ACC112 (cell line): ENCODE measurements around the gene SFSWAP.
A peak's percentile ranks its signal among the peaks of the same experiment; 100 is the strongest.

Experiments
- H2AFZ ChIP-seq: fragments of 200-600 bp; sonication (generic); one replicate; pipeline ENCODE4 v1.6.0; 2017; ENCODE audit warnings: antibody characterized with exemption, low read length; ENCODE audit not compliant: unreplicated experiment
- H3K27ac ChIP-seq: fragments of 200-600 bp; sonication (generic); 2 replicates; pipeline ENCODE4 v1.5.1; 2014; ENCODE audit warnings: low read depth, mild to moderate bottlenecking, antibody characterized with exemption, low read length, moderate library complexity
- H3K27me3 ChIP-seq: fragments of 200-600 bp; sonication (generic); 2 replicates; pipeline ENCODE4 v1.6.1; 2014; ENCODE audit warnings: mild to moderate bottlenecking, antibody characterized with exemption, low read length, moderate library complexity, mixed read lengths; ENCODE audit not compliant: insufficient read depth
- H3K36me3 ChIP-seq: fragments of 200-600 bp; sonication (generic); 2 replicates; pipeline ENCODE4 v1.6.1; 2016; ENCODE audit warnings: mild to moderate bottlenecking, antibody characterized with exemption, low read length, moderate library complexity, mixed read lengths; ENCODE audit not compliant: insufficient read depth
- H3K4me1 ChIP-seq: fragments of 200-600 bp; sonication (generic); one replicate; pipeline ENCODE4 v1.6.1; 2016; ENCODE audit warnings: low read length, mixed read lengths; ENCODE audit not compliant: insufficient read depth, unreplicated experiment, control insufficient read depth
- H3K4me3 ChIP-seq: fragments of 200-600 bp; sonication (generic); 2 replicates; pipeline ENCODE4 v1.5.1; 2014; ENCODE audit warnings: mild to moderate bottlenecking, low read depth, low read length
- H3K79me2 ChIP-seq: fragments of 200-600 bp; sonication (generic); one replicate; pipeline ENCODE4 v1.6.0; 2016; ENCODE audit warnings: low read length; ENCODE audit not compliant: control insufficient read depth, unreplicated experiment, insufficient read depth

SFSWAP gene

DNA sequence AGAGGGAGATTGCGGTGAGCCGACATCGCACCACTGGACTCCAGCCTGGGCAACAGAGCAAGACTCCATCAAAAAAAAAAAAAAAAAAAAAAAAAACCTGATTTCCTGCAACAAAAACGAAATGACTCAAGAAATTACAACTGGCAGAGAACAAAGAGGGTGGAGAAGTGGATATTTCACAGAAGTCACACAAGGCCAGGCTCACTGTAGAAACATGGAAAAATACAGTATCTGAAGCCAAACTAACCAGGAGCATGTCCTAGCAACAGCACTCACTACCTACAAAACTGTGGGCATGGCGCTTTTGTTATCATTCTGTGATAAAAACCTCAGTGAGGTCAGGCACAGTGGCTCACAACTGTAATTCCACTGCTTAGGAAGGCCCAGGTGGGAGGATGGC is 105.6 kb downstream of the SFSWAP start:
- no peaks in the 10 kb centered on the region for H3K79me2 ChIP-seq
- H3K36me3 ChIP-seq, result no peaks in the 10 kb centered on the region
- no peak overlapping the region for H3K27ac ChIP-seq
- no peaks in the 10 kb centered on the region for H3K27me3 ChIP-seq
- no peak overlapping the region for H3K4me3 ChIP-seq
- no peak overlapping the region for H2AFZ ChIP-seq
- H3K4me1 ChIP-seq, result no peaks in the 10 kb centered on the region

DNA sequence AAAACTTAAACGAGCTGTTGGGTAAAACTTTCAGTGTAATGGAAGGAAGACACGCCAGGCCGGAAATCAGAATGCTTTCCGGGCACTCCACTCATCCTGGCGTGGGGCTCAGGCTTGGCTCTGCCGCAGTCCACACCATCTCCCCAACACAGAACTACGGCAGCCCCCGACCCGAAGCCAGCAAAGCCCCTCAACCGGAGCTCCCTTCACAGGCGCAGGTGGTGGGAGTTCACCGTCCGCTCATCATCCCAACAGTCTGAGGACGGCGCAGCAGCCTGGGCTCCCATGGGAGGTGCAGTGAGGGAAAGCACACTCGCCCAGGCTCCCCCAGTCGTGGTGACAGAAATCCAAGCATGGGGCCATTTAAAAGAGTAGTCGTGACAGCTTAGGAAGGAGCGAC is 106.4 kb downstream of the SFSWAP start:
- no peak overlapping the region for H3K4me3 ChIP-seq
- H3K36me3 ChIP-seq, result no peaks in the 10 kb centered on the region
- H2AFZ ChIP-seq, result no peak overlapping the region
- H3K79me2 ChIP-seq, result no peaks in the 10 kb centered on the region
- no peak overlapping the region for H3K27ac ChIP-seq
- H3K4me1 ChIP-seq, result no peaks in the 10 kb centered on the region
- H3K27me3 ChIP-seq, result no peaks in the 10 kb centered on the region

DNA sequence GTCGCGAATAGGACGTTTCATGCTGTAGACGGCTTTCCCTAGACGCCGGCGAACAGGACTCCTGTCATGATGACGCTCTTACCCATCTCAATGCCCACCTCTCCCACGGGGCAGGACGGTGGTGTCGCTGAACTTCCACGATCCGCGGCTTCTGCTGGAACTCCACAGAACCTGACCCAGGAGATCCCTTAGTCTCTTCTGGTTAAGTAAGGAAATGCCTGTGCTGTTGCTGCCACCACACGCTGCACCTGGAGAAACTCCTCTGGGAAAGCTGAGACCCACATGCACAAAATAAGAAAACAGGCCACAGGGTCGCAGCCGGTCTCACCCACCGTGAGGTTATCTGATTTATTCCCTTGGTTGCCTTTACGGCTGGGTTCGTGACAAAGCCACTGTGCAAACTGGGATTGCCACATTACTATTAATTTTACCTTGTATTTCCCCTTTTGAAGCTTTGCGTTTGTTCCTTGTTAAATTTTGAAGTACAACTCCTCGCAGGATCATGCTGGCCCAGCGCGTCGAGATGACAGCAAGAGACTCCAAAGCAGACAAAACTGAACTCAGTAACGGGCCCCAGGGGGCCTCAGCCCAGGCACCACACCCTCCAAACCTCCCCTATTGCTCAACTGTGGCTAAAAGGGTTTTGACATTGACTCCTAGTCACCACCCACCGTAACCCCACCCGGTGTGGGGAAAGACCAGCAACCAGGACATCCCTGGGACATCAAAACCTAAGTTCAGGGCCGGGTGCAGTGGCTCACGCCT is 108.1 kb downstream of the SFSWAP start:
- H3K4me3 ChIP-seq, result no peak overlapping the region
- no peak overlapping the region for H3K27ac ChIP-seq
- H3K36me3 ChIP-seq, result no peaks in the 10 kb centered on the region
- no peaks in the 10 kb centered on the region for H3K27me3 ChIP-seq
- H3K4me1 ChIP-seq, result no peaks in the 10 kb centered on the region
- no peaks in the 10 kb centered on the region for H3K79me2 ChIP-seq
- H2AFZ ChIP-seq, result no peak overlapping the region

DNA sequence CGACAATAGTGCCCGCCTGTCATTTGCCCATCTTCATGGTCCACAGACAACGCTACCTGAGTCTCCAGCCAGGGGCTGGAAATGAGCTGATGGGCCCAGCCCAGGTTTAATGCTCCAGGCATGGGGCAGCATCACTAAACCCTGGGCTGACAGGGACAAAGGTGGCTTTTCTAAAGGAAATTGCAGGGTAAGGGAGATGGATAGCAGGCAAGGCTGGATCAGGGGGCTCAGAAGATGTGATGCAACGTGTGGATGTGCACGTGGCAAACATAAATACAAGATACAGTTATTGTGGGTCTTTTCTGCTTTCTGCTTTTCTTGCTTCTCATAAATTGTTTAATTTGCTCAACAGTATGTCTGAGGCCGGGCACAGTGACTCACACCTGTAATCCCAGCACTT is 113.6 kb downstream of the SFSWAP start:
- Histone ChIP-seq H3K4me3 (no peak overlapping the region), H3K36me3 (no peaks in the 10 kb centered on the region), H2AFZ (no peak overlapping the region), H3K27me3 (0 out of 2 replicates have a peak, but pooled peaks cover 5% of the 10 kb centered on the region), H3K79me2 (no peaks in the 10 kb centered on the region), H3K4me1 (peaks cover 4% of the 10 kb centered on the region), H3K27ac (no peak overlapping the region)

DNA sequence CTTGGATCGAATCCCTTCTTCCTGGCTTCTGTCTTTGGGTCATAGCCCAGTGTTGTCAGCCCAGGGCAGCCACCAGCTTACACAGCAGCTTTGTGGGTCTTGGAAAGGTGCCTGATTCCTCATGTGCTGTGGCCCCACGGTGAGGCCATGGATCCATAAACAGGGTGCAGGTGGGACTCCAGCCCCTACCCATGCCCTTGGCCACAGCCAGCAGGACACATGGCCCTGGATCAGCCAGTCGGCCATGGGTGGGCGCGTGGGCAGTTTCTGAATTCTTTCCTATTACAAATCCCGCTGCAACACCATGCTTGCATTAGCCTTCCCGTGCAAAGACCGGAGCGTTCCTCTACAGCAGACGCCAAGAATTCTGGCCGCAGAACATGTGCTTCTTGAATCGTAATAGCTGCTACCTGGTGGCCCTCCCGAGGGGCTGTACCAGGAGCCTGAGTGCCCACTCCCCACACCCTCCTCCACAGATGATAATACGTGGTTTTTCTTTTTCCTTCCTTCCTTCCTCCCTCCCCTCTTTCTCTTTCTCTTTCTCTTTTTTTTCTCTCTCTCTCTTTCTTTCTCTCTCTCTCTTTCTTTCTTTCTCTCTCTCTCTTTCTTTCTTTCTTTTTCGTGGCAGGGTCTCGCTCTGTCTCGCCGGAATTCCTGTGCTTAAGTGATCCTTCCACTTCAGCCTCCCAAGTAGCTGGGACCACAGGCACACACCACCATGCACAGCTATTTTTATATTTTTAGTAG is 114.4 kb downstream of the SFSWAP start:
- Histone ChIP-seq H3K27ac (no peak overlapping the region), H2AFZ (peak overlapping the region; percentile 45), H3K36me3 (no peaks in the 10 kb centered on the region), H3K4me1 (peaks cover 4% of the 10 kb centered on the region), H3K79me2 (no peaks in the 10 kb centered on the region), H3K4me3 (peak overlapping the region; percentile 66), H3K27me3 (0 out of 2 replicates have a peak, but pooled peaks cover 5% of the 10 kb centered on the region)

DNA sequence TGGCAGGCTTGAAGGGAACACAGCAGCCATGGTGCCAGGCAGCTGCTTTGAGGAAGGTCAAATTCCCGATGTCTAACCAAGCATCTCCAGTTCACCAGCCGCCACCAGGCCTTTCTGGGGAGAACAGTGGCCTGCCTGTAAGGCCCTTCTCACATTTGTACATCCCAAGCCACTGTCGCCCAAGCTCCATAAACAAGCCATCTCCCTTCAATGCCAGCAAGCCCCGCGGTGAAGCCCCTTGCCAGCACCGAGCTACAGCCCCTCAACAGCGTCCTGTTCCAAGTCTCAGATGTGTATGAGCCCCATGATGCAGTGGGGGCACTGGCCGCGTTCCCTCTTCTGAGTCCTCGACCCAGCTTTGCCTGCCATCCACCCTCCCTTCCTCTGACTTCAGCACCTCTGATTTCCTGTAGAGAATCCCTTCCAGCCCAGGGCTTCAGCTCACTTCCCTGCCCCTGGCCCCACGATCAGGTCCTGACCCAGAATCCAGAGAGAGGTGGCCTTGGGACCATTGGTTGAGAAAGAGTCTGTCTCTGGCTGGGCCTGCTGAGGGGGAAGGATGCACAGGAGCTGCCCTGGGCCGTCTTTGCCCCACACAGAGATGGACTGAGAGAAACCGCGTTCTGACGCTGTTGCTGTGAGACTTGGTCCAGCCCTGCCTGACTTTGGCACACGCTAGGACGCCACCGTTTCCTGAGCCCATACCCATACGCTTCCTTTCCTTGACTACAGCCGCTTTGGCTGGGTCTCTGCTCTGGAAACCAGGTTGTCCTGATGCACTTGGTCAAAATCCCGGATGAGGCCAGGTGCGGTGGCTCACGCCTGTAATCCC is 115.4 kb downstream of the SFSWAP start:
- H3K36me3 ChIP-seq, result no peaks in the 10 kb centered on the region
- no peak overlapping the region for H3K27ac ChIP-seq
- H3K4me3 ChIP-seq, result no peak overlapping the region
- H3K27me3 ChIP-seq, result 0 out of 2 replicates have a peak, but pooled peaks cover 5% of the 10 kb centered on the region
- no peaks in the 10 kb centered on the region for H3K79me2 ChIP-seq
- H2AFZ ChIP-seq, result no peak overlapping the region
- peaks cover 4% of the 10 kb centered on the region for H3K4me1 ChIP-seq

DNA sequence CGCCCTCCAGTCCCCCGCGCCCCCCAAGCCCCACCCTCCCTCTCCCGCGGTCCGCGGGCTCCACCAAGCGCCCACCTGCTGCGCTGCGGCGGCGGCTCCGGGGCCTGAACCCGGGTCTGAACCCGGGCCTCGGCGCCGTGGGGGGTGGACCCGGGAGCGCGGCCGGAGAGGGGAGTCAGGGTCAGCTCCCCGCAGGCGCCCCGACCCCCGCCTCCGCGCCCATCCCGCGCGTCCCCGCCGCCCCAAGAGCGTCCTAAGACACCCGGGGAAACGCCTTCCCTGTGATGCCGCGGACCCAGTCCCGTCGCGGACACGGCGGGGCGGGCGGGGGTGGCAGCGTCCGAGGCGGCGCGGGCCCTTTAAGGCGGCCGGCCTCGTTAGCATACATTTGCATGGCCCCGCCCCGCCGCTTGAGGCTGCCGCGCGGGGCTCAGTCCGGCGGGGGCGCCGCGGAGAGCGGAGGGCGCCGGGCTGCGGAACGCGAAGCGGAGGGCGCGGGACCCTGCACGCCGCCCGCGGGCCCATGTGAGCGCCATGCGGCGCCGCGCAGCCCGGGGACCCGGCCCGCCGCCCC is 117.2 kb downstream of the SFSWAP start, which contains the start of gene MMP17:
MMP17 (plus strand) TSS at position 433 of the 574 bp plus-strand sequence; CDS start at position 535, 102 bp downstream.
- Histone ChIP-seq H3K27ac (no peak within 1 kb of the TSS), H3K27me3 (0 out of 2 replicates have a peak, but pooled peaks cover 5% of the 10 kb centered on the region), H2AFZ (no peak within 1 kb of the TSS), H3K79me2 (no peaks in the 10 kb centered on the region), H3K4me1 (peaks cover 11% of the 10 kb centered on the region), H3K4me3 (peak within 1 kb of the TSS; percentile 68), H3K36me3 (no peaks in the 10 kb centered on the region)

DNA sequence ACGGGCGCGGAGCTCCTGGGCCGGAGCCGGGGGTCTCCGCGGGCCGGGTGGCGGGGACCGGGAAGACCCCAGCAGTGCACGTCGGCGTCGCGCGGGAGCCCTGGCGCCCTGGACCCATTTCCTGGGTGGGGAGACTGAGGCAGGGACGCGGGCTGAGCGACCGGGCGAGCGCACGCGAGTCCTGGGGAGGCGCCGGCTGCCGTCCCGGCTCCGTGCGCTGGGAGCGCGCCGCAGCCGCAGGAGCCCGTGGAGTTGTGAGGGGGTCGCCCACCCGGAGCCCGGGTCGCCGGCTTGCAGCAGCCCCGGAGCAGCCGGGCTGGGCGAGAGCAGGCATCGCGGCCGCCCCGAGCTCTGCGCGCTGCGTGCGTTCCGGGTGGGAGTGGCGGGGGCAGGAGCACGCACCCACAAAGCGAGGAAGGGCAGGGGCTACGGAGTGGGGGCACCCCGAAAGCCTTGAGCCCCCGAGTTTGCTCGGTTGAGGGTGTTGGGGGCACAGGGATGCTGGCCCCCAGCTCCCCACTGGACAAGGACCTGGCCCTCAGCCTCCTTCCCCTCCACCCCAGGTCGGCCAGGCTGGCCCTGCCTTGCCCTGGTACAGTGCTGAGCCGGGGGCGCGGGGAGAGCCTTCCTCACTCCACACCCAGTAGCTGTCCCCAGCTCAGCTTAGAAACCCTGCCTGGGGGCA is 117.9 kb downstream of the SFSWAP start:
- no peak overlapping the region for H2AFZ ChIP-seq
- H3K27ac ChIP-seq, result no peak overlapping the region
- peak overlapping the region; percentile 66 for H3K4me3 ChIP-seq
- 0 out of 2 replicates have a peak, but pooled peaks cover 5% of the 10 kb centered on the region for H3K27me3 ChIP-seq
- no peaks in the 10 kb centered on the region for H3K79me2 ChIP-seq
- H3K4me1 ChIP-seq, result peaks cover 11% of the 10 kb centered on the region
- H3K36me3 ChIP-seq, result no peaks in the 10 kb centered on the region

DNA sequence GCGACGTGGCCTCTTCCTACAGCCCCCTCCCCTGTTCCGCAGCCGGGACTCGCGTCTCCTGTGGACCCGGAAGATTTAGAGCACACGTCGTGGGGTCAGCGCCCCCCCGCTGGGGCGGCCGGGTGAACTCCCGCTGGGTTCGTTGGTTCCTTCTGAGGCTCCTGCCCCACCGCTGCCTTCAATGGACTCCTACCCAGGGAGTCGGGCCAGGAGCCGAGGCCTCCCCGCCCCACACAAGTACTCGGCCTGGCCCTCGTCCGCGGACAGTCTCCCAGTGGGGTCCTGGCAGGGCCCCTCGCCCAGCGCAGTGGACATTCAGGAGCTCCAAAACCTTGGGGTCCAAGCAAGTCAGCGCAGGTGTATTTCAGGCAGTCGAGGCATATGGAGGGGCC is 118.5 kb downstream of the SFSWAP start:
- Histone ChIP-seq H3K27me3 (0 out of 2 replicates have a peak, but pooled peaks cover 5% of the 10 kb centered on the region), H3K27ac (no peak overlapping the region), H3K79me2 (no peaks in the 10 kb centered on the region), H3K36me3 (no peaks in the 10 kb centered on the region), H3K4me3 (peak overlapping the region; percentile 66), H3K4me1 (peaks cover 11% of the 10 kb centered on the region), H2AFZ (no peak overlapping the region)
